Hematopoietic multipotent progenitor cell (in vitro differentiated cells): ENCODE data around the gene LIN37. TPM values are rescaled to one million over a fixed set of nuclear protein-coding genes. Genes with fewer than 3 reads are reported as not detected.
A peak's percentile ranks its signal among the peaks of the same experiment; 100 is the strongest.
"Not testable (repeated sequence)": the region's sequence is repeated elsewhere in the genome, so short reads cannot be mapped to it uniquely, and the experiment has no call there.

Source experiments
- DNase-seq, 3 donors: peaks; one replicate each; pipeline ENCODE4 v3.0.0-alpha.2; 2011 to 2015; ENCODE audit warnings: low read depth in 2 of 3, low spot score in 2 of 3
- total RNA-seq: library from RNA; depleted of rRNA; stranded (reverse); fragments of >200 nt; gene quantifications from one replicate; pipeline ENCODE4 v1.2.3, GENCODE V29; 2012

LIN37 gene
- total RNA-seq, 1 donor, result 11.6 TPM

DNA sequence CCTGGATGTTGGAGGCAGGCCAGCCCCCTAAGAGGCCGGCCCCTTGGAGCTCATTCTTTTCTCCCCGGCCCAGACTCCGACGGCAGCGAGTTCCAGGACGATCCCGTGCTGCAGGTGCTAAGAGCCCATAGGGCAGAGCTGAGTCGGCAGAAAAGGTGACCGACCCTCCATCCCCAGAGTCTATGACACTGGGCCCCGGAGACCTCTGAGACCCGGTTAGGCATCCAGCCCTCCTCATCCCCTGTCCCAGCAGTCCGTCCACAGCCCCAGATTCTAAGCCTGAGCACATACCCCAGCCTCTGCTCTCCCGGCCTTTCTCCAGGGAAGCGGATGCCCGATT, 19.7 kb downstream of the LIN37 start:
- no peak for DNase-seq

DNA sequence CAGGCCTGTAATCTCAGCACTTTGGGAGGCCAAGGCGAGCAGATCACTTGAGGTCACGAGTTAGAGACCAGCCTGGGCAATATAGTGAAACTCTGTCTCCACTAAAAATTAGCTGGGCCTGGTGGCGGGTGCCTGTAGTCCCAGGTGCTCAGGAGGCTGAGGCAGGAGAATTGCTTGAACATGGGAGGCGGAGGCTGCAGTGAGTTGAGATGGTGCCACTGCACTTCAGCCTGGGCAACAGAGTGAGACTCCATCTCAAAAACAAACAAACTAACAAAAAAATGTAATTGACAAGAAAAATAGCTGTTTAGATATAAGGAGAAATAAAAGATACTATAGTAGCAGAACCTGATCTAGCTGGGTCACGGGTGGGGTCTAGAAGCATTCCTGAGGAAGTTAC, 24.0 kb downstream of the LIN37 start:
- not testable (repeated sequence) for DNase-seq

GRCh38 chr19:35773020-35773806, 24.8 kb downstream of the LIN37 start:
- no peak for DNase-seq

GRCh38 chr19:35774274-35775045, 26.1 kb downstream of the LIN37 start:
- DNase-seq, result no peak

DNA sequence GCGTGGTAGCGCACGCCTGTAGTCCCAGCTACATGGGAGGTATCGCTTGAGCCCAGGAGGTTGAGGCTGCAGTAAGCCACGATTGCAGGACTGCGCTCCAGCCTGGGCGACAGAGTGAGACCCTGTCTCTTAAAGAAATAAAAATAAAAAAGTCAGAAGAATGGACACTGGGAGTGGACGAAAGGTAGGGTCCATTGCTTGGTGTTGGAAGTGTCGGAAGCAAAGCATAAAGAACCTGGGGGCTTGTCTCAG, 26.6 kb downstream of the LIN37 start:
- DNase-seq, result no peak

DNA sequence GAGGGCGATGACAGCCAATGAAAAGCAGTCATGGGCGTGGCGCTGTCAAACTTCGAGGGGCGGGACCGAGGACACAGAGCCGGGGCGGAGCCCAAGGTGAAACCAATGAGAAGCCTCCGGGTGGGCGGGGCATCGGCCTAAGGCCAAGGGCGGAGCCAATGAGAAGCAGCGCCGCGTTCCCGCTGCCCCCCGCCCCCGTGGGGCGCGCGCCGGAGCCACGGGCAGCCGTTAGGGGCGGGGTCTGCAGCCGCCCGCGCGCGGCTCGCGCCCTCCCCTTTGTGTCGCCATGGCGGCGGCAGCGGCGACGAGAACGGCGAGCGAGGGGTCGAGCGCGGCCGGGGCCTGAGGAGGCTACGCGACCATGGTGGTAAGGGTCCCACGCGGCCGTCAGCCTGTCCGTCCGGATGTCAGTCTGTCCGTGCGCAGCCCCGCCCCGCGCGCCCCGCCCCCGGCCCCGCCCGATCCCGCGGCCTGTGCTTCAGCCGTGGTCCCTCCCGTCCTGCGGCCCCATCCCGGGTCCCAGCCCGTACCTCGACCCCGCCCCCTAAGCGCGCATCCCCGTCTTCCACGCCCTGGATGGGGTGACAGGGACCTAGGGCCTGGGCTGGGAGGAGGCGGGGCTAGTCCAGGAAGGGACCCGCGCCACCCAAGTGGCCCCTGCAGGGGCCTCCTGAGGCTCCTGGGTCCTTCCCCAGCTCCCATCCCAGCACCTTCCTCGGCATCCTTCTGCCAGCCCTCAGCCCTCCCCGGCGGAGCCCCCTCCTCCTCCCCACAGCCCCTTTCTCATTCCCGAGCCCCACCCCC, 27.1 kb downstream of the LIN37 start, which contains the start of gene ARHGAP33:
Gene ARHGAP33 (plus strand): TSS at position 267 of the 804 bp plus-strand sequence. CDS start 95 bp downstream, at position 362.
- DNase-seq, result peak; percentile 95 to 99 (median 99)

DNA sequence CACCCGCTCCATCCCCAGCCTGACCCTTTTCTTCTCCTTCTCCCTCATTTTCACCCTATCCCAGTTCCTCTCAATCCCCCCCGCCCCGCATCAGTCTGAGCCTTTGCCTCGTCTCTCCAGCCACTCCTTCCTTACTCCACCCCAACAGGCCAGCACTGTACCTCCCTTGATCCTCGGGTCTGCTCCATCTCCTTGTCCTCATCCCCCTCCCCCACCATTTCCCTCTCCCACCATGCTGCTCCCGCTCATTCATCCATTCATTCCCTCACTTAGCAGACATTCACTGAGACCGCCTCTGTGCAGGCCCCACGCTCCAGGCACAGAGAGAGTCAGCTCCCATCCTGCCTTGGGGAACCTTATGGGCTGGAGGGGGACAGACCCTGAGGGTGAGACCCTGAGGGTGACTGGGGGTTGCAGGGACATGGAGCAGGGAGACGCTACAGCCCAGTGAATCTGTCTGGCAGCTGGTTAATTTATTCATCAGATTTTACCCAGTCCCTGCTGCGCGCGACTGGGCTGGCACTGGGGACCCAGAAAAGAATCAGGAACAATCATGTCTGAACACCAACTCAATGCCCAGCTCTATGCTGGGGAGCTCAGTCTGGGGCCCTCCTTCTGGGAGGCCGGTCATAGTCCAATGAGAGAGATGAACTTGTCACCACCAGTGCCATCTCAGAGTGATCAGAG, 27.9 kb downstream of the LIN37 start:
- no peak for DNase-seq

- DNase-seq, result no peak
Observed at GRCh38 chr19:35777086-35777841, 28.9 kb downstream of the LIN37 start.

- no peak for DNase-seq
Observed at GRCh38 chr19:35777961-35778360, 29.6 kb downstream of the LIN37 start.

GRCh38 chr19:35779033-35779432, 30.7 kb downstream of the LIN37 start:
- no peak for DNase-seq

DNA sequence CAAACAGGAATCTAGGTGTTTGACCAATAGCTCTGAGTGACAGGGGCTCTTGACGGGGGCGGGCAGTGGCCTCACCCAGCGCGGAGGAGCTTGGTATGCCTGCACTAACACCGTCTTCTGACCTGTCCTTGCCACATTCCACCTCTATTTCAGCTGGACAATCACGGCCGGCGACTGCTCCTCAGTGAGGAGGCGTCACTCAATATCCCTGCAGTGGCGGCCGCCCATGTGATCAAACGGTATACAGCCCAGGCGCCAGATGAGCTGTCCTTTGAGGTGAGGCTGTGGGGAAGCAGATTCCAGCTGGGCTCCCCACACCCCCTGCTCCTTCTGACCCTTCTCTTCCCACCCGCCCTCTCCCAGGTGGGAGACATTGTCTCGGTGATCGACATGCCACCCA, 31.7 kb downstream of the LIN37 start:
- no peak for DNase-seq

DNA sequence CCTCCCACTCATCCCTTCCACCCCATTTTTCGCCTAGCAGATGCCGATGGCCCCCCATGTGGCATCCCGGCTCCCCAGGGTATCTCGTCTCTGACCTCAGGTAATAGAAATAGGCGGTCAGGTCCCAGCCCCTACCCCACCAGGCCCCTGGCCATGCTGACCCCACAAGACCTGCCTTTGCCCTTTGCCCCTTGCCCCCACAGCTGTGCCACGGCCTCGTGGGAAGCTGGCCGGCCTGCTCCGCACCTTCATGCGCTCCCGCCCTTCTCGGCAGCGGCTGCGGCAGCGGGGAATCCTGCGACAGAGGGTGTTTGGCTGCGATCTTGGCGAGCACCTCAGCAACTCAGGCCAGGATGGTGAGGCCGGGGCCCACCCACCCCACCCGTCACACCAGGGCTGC, 32.3 kb downstream of the LIN37 start:
- no peak for DNase-seq

DNA sequence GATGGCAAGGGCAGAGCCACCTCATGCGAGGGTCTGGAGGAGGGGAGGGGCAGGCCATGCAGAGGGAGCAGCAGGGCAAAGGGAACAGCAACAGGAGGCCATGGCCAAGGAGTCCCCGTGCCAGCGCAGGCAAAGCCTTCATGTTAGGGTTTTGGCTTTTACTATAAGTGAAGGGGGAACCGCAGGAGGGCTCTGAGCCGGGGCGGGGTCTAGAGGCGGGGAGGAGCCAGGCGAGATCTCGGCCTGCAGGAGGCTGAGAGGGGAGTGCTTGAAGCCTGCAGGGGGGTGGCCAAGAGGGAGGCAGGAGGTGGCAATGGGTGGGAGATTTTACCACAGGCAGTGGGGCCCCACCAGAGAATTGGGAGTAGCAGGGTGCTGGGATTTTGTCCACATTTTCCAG, 33.3 kb downstream of the LIN37 start:
- no peak for DNase-seq

DNA sequence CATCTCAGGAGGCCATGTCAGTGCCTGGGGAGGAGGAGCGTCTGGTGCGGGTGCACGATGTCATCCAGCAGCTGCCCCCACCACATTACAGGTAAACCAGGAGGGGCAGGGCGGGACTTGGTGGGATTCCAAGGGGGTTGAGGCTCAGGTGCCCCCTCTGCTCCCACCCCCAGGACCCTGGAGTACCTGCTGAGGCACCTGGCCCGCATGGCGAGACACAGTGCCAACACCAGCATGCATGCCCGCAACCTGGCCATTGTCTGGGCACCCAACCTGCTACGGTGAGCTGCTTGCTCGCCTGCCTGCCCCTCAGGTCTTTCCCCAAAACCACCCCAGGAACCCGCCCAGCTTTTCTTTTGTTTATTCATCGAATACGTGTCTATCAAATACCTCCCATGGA, 34.2 kb downstream of the LIN37 start:
- DNase-seq, result no peak

DNA sequence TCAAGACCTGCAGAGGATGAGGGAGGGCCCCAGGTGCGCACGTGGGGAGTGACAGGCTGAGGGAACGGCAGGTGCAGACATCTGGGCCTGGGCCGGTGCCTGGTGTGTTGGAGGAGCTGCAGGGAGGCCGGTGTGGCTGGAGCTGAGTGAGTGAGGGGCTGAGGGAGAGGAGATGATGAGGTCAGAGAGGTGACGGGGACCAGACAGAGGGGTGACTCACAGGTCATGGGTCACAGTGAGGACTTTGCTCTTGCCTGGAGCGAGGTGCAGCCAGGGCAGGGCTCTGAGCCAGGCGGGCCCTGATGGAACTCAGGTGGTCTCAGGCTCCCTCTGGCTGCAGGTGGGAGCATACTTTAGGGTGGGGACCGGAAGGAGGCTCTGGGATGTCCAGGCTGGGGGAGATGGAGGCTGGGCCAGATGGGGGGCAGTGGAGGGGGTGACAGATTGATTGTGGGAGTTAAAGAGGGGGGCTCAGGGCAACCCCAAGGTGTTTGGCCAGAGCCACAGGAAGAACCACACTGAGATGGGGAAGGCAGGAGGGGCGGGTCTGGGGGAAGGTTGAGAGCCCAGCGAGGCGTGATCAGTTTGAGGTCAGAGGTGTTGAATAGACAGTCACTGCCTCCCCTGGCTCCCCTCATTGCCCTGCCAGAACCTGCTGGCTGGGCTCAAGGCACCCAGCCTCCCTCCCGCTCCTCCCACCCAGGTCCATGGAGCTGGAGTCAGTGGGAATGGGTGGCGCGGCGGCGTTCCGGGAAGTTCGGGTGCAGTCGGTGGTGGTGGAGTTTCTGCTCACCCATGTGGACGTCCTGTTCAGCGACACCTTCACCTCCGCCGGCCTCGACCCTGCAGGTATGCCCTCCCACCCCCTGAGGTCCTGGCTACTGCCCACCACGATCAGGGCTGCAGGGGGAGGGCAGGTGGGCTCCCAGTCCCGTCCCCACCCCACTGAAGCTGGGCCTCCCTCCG, 35.4 kb downstream of the LIN37 start:
- DNase-seq, result no peak

DNA sequence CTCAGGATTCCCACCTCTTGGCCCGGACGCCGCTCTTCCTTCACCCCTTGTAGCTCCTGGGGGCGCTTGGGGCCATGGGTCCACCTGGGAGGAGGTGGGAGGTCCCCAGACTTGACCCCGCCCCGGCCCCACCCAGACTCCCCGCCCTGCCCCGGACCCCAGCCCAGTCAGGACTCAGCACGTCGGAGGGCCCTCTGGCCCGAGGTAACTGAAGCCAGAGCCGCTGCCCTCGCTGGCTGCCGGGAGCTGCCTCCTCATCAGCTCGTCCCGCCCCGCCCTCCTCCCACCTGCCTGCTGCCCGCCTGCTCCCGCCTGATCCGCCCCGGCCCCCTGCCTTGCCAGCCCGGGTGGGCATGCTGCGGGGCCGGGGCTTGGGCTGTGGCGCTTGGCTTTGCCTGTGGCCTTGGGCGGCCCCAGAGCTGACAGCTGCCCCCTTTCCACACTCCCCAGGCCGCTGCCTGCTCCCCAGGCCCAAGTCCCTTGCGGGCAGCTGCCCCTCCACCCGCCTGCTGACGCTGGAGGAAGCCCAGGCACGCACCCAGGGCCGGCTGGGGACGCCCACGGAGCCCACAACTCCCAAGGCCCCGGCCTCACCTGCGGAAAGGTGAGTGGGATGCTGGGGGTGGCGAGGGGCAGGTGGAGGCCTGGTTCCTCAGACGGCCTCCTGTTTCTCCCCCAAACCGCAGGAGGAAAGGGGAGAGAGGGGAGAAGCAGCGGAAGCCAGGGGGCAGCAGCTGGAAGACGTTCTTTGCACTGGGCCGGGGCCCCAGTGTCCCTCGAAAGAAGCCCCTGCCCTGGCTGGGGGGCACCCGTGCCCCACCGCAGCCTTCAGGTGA, 36.3 kb downstream of the LIN37 start:
- no peak for DNase-seq

DNA sequence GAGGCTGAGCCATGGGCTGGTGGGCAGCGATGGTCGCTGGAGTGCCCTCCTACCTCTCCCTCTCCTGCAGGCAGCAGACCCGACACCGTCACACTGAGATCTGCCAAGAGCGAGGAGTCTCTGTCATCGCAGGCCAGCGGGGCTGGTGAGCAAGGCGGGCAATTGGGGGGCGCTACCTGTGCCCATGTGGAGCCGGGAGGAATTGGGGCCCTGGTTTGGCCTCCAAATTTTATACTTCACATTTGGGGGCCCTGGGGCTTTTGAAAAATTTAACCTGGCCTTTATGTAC, 36.9 kb downstream of the LIN37 start:
- DNase-seq, result no peak
